LoVo (cell line): ENCODE data around the gene ZFX.
A peak's percentile ranks its signal among the peaks of the same experiment; 100 is the strongest.
"Not testable (repeated sequence)": the region's sequence is repeated elsewhere in the genome, so short reads cannot be mapped to it uniquely, and the experiment has no call there.

Experiments
- DNase-seq: peaks from one replicate; pipeline ENCODE4 v3.0.0-alpha.2; 2016; ENCODE audit warnings: low spot score

Gene ZFX

GRCh38 chrX:24149351-24150050, at the start of gene ZFX:
Gene ZFX, plus strand, starts transcription at chrX:24149729. Its CDS starts 23,014 bp downstream, at chrX:24172743.
- DNase-seq, result peak; percentile 16

DNA sequence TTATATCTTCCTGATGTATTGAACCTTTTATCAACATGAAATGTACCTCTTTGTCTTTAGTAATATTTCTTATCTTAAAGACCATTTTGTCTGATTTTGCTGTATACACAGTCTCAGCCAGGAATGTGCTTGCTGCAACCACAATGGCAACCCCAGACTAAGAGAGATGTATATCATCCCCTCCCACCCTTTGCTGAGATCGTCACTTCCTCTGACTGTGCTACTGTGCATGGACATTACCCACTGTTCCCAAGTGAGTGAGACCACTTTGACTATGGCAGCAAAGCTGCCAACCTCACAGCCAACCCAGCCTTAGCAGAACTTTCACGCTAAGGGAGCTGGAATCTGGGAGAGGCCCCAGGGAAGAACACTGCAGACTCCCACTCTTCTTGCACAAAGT, 48.8 kb upstream of the ZFX start:
- DNase-seq, result no peak

DNA sequence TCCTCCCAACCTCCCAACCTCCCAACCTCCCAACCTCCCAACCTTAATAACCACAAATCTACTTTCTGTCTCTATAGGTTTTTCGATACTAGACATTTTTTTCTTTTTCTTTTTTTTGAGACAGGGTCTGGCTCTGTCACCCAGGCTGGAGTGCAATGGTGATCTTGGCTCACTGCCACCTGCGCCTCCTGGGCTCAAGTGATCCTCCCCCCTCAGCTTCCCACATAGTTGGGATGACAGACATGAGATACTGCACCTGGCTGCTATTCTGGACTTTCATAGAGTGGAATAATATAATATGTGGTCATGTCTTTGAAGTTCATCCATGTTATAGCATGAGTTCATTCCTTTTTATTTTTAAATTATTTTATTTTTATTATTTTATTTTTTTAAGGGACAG, 39.5 kb upstream of the ZFX start:
- no peak for DNase-seq

DNA sequence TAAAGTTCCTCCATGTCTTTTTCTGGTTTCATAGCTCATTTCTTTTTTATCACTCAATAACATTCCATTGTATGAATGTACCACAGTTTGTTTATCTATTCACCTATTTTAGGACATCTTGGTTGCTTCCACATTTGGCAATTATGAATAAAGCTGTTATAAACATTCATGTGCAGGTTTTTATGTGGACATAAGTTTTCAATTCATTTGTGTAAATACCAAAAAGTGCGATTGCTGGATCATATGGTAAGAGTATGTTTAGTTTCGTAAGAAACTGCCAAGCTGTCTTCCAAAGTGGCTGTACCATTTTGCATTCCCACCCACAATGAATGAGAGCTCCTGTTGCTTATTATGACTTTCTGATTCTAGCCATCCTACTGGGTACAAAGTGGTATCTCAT, 36.3 kb upstream of the ZFX start:
- no peak for DNase-seq

- DNase-seq, result no peak
Measured at GRCh38 chrX:24117258-24117657, 32.3 kb upstream of the ZFX start.

- DNase-seq, result no peak
Measured at GRCh38 chrX:24124244-24124799, 25.2 kb upstream of the ZFX start.

DNA sequence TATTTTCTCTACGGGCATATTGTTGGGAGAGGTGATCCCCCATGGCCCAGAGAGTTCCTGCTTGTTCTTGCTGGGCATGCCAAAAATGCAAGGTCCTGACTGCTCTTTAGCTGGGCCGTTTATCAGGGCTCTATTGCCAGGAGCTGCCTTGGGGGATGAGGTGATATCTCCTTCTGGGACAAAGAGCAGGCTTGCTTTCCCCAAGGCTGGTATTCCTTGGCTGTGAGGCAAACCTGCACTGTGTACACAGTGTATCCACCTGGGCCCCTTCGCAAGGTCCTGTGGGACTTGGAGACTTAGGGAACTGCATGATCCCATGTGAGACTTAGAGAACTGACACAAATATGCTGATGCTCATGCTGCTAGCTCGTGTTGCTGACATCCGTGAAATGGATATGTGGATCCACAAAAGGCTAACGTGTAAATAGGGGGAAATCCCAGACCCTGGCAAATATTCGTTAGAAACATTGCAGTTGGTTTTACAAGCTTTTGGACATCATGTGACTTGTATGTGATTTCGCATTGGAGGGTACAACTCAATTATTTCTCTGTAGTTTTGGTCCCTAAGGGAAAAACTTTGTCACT, 24.4 kb upstream of the ZFX start:
- DNase-seq, result no peak

DNA sequence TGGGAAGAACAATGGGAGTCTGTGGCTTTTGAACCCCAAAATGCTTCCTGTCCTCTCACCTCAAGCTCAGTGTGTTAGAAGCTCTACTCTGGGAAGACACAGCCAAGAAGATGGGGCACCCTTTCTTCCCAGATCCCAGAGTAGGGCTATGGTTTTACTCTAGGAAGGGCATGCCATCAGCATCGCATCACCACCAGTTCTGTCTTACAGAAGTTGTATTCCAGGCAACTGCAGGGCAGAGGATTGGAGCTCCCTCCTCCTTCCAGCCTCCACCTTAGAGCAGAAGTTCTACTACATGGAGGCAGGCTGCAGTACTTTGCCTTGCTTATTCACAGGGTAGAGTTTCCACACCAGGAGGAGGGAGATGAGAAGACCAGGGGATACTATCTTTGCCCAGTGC, 18.1 kb upstream of the ZFX start:
- DNase-seq, result no peak

DNA sequence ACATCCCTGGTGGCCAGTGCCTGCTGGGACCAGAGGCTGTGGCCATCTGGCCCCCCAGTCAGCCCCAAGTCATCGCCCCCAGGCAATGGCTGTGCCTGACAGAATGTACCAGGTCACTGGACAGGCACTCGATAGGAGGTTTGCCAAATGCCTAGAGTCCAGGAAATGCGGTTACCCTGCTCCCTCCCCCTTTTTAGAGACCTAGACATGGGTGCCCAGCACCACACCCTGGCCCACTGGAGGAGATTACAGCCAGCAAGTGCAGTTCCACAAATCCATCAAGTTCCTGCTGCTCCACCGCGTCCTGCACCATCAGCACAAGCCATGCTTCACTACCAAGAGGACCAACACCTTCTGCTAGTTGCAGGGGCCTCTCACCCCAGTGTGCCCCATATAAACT, 16.2 kb upstream of the ZFX start:
- DNase-seq, result no peak

DNA sequence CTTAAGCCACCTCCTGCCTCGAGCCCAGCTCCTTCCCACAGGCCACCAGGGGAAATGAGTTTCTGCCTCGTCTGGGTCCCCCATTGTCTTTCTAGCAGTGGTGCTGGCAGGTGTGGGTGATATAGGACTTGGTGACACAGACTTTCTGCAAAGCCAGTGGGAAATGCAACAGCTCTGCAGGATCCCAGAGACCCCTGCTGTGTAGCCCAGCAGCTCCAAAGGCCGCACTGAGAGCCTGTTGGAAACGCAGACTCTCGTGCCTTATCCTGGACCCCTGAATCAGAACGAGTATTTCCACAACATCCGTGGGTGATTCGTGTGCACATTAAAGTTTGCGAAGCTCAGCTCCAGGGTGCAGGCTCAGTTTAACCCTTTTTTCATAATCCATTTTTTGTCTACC, 13.8 kb upstream of the ZFX start:
- DNase-seq, result not testable (repeated sequence)

GRCh38 chrX:24137192-24137591, 12.3 kb upstream of the ZFX start:
- no peak for DNase-seq

GRCh38 chrX:24143982-24144381, 5.5 kb upstream of the ZFX start:
- DNase-seq, result not testable (repeated sequence)

- DNase-seq, result no peak
Measured at GRCh38 chrX:24144528-24144927, 5.0 kb upstream of the ZFX start.

DNA sequence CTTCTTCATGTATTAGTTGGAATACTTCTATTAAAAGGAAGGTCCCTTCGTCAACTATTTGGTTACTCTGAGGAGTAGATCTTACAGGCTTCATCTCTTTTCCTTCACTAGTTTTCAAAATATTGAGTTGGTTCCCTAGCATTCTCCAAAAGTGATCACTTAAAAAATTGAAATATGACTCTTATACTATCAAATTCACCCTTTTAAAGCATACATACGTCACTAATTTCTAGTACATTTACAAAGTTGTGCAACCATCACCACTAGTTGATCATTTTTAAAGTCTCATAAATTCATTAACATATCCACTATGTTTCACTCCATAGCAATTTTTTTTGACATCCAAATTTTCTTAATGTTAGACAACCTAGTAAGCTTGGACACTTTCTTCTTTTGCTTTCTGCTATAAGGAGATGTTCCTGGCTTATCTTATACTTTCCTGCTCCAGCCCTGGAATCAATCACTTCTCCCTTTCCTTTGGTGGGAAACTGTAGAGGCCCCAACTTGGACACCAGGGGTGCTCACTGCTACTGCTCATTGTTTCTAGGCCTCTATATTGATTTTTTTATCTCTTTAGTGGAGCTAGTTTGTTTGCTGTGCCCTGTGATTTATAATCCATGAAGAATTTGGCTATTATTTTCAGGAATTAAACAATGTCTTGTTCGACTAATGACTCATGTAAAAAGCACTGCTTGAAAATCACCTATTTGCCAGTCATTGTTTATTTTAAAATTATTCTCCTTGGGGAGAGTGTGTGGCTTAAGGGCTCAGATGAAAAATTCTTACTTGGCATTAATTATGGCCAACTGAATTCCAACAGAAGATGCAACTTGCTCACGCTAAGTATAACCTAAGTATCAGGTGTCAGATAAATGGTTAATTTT, 4.0 kb upstream of the ZFX start:
- DNase-seq, result no peak

- no peak for DNase-seq
Measured at GRCh38 chrX:24146283-24146949, 3.1 kb upstream of the ZFX start.

- DNase-seq, result no peak
Measured at GRCh38 chrX:24147165-24147564, 2.4 kb upstream of the ZFX start.

DNA sequence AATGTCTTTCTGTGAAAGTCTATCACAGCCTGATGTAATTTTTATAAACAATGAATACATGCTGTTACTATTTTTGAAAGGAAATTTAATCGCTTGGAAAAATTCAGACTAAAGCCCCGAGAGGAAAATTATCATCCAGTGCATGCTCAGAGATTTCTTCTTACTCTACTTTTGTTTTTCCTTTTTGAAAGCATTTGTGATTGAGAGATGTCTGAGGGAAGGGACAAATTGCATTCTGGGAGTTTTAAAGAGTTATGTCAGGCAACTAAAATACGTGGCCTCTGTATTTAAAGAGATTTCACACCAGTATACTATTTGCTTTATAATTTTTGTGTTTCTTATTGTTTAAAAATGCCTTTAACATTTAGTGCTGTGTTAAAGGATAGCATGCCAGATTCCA, 1.4 kb upstream of the ZFX start:
- no peak for DNase-seq

GRCh38 chrX:24148535-24149350, 786 bp upstream of the ZFX start:
- DNase-seq, result no peak

- peak; percentile 79 for DNase-seq
Measured at GRCh38 chrX:24150051-24150790, 692 bp downstream of the ZFX start.

- no peak for DNase-seq
Measured at GRCh38 chrX:24150898-24151297, 1.4 kb downstream of the ZFX start.

DNA sequence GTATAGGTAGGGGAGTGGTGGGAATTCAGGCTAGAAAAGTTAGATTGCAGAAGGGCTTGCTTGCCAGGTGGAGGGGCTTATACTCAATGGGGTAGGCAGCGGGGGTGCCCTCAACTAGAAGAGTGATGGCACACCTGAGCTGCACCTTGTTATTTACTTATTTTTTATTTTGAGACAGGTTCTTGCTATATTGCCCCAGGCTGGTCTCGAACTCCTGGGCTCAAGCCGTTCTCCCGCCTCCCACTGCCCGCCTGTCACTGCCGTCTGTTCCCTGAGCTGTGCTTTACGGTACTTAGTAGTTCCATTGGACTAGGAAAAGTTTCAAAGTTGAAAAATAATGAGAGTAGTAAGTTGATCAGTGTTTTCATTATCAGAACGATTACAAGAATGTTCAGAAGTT, 2.0 kb downstream of the ZFX start:
- no peak for DNase-seq
